OCI-LY1 (cell line): ENCODE measurements around the gene SLAIN2.

Source experiments
- EZH2 ChIP-seq: fragments of 200-600 bp; sonication (generic), shearing (Covaris generic); IDR thresholded peaks from 2 replicates; pipeline ENCODE4 v1.8.0; 2017; ENCODE audit warnings: borderline replicate concordance, mixed run types, mild to moderate bottlenecking, antibody characterized with exemption, low read length, moderate library complexity, mixed read lengths
- TF ChIP-seq, protein P1 (sequence below): fragments of 200-600 bp; sonication (generic), shearing (Covaris generic); IDR thresholded peaks from 2 replicates; pipeline ENCODE4 v1.5.1; 2017; ENCODE audit warnings: mild to moderate bottlenecking, antibody characterized with exemption, low read length, moderate library complexity, mixed read lengths

GRCh38 chr4:48467442-48467841, 126.1 kb downstream of the SLAIN2 start:
- no peak for TF ChIP-seq EZH2
- TF ChIP-seq, protein P1, sequence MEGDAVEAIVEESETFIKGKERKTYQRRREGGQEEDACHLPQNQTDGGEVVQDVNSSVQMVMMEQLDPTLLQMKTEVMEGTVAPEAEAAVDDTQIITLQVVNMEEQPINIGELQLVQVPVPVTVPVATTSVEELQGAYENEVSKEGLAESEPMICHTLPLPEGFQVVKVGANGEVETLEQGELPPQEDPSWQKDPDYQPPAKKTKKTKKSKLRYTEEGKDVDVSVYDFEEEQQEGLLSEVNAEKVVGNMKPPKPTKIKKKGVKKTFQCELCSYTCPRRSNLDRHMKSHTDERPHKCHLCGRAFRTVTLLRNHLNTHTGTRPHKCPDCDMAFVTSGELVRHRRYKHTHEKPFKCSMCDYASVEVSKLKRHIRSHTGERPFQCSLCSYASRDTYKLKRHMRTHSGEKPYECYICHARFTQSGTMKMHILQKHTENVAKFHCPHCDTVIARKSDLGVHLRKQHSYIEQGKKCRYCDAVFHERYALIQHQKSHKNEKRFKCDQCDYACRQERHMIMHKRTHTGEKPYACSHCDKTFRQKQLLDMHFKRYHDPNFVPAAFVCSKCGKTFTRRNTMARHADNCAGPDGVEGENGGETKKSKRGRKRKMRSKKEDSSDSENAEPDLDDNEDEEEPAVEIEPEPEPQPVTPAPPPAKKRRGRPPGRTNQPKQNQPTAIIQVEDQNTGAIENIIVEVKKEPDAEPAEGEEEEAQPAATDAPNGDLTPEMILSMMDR: no peak
